Osteoblast (primary cell): Measurements from ENCODE around the gene CDHR3. TPM values are rescaled to one million over a fixed set of nuclear protein-coding genes. Genes with fewer than 3 reads are reported as not detected.

ENCODE experiments used
- DNase-seq: peaks from one replicate; pipeline ENCODE4 v3.0.0; 2011; ENCODE audit warnings: low spot score, mixed read lengths; ENCODE audit not compliant: insufficient read length; ENCODE audit errors: missing footprints
- H2AFZ ChIP-seq: 2 replicates; pipeline ENCODE4 v1.6.0; 2011; ENCODE audit warnings: mild to moderate bottlenecking, low read length
- H3K27ac ChIP-seq: 2 replicates; pipeline ENCODE4 v1.5.1; 2011; ENCODE audit warnings: mild to moderate bottlenecking, low read depth, low read length, moderate library complexity
- H3K27me3 ChIP-seq: 2 replicates; pipeline ENCODE4 v1.6.0; 2012; ENCODE audit warnings: mild to moderate bottlenecking, control low read depth, inconsistent platforms, low read length, moderate library complexity; ENCODE audit not compliant: insufficient read depth
- H3K36me3 ChIP-seq: 2 replicates; pipeline ENCODE4 v1.5.1; 2011; ENCODE audit warnings: mild to moderate bottlenecking, low read length, control low read depth, moderate library complexity; ENCODE audit not compliant: insufficient read depth
- H3K4me1 ChIP-seq: 2 replicates; pipeline ENCODE4 v1.5.1; 2011; ENCODE audit warnings: mild to moderate bottlenecking, low read length, control low read depth, moderate library complexity; ENCODE audit not compliant: insufficient read depth
- H3K4me2 ChIP-seq: 2 replicates; pipeline ENCODE4 v1.6.0; 2011; ENCODE audit warnings: mild to moderate bottlenecking, low read length; ENCODE audit not compliant: insufficient read depth
- H3K4me3 ChIP-seq: fragments of 200-600 bp; sonication (generic); 3 replicates; pipeline ENCODE4 v1.5.1; 2012; ENCODE audit warnings: mild to moderate bottlenecking, low read length, inconsistent platforms; ENCODE audit not compliant: insufficient read depth
- H3K79me2 ChIP-seq: 2 replicates; pipeline ENCODE4 v1.6.0; 2012; ENCODE audit warnings: mild to moderate bottlenecking, low read length, control low read depth, inconsistent platforms; ENCODE audit not compliant: insufficient read depth
- H3K9me3 ChIP-seq: 2 replicates; pipeline ENCODE4 v1.5.1; 2011; ENCODE audit warnings: low read depth, low read length, control low read depth
- H4K20me1 ChIP-seq: 2 replicates; pipeline ENCODE4 v1.6.0; 2012; ENCODE audit warnings: mild to moderate bottlenecking, low read length, control low read depth; ENCODE audit not compliant: insufficient read depth
- total RNA-seq: library from RNA; depleted of rRNA; stranded (reverse); fragments of >200 nt; gene quantifications from 2 replicates; pipeline ENCODE4 v1.2.3, GENCODE V29; 2012
- TF ChIP-seq, protein P1 (sequence below): IDR thresholded peaks from 2 replicates; pipeline ENCODE4 v1.5.1; 2011; ENCODE audit warnings: mild to moderate bottlenecking, low read depth, low read length, moderate library complexity; ENCODE audit errors: extremely low read depth

Gene CDHR3
- total RNA-seq, 1 donor, result 8.3 TPM

DNA sequence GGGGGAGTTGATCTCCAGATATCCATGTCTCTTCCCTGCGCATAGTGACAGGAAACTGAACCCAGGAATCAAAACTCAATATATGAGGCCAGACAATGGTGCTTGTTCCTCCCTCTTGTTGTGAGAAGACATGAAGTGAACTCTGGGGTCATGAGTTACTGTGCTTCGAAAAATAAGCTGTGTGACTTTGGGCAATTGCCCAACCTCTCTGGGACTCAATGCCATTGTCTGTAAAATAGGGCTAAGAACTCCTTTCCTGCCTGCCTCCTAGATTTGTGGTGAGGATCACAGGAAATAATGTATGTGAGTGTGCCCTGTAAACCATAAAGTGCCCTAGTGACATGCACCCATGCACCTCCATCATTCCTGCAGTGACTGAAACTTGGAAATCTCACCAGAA, 100.6 kb downstream of the CDHR3 start:
- Histone ChIP-seq H3K27ac (no peak overlapping the region), H3K79me2 (no peaks in the 10 kb centered on the region), H3K27me3 (no peaks in the 10 kb centered on the region), H3K36me3 (no peaks in the 10 kb centered on the region), H4K20me1 (no peaks in the 10 kb centered on the region), H2AFZ (no peak overlapping the region), H3K9me3 (no peaks in the 10 kb centered on the region), H3K4me2 (no peak overlapping the region), H3K4me1 (peaks cover 18% of the 10 kb centered on the region), H3K4me3 (no peak overlapping the region)
- TF ChIP-seq, protein P1, sequence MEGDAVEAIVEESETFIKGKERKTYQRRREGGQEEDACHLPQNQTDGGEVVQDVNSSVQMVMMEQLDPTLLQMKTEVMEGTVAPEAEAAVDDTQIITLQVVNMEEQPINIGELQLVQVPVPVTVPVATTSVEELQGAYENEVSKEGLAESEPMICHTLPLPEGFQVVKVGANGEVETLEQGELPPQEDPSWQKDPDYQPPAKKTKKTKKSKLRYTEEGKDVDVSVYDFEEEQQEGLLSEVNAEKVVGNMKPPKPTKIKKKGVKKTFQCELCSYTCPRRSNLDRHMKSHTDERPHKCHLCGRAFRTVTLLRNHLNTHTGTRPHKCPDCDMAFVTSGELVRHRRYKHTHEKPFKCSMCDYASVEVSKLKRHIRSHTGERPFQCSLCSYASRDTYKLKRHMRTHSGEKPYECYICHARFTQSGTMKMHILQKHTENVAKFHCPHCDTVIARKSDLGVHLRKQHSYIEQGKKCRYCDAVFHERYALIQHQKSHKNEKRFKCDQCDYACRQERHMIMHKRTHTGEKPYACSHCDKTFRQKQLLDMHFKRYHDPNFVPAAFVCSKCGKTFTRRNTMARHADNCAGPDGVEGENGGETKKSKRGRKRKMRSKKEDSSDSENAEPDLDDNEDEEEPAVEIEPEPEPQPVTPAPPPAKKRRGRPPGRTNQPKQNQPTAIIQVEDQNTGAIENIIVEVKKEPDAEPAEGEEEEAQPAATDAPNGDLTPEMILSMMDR, result no peak
- no peak for DNase-seq

DNA sequence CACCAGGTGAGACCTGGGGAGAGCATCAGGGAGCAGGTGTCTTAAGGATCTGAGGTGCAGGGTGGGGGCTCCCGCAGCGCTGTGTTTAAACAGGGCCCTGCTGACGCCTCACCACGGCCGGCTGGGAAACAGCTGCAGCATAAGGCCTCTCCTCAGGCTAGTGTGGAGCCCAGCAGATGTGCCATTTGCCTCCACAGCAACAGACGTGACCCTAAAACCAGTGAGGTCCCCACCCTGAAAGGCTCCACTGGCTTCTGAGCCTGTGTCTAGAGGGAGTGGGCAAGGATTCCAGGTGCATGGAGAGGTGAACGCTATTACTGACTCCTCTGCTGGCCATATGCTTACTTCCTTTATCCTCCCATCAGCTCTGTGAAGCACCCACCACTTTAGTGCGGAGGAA, 101.3 kb downstream of the CDHR3 start:
- DNase-seq, result no peak
- Histone ChIP-seq H3K27me3 (no peaks in the 10 kb centered on the region), H3K4me2 (no peak overlapping the region), H4K20me1 (no peaks in the 10 kb centered on the region), H2AFZ (peak overlapping the region; percentile 66), H3K9me3 (no peaks in the 10 kb centered on the region), H3K36me3 (no peaks in the 10 kb centered on the region), H3K4me3 (no peak overlapping the region), H3K27ac (peak overlapping the region; percentile 63), H3K4me1 (peaks cover 21% of the 10 kb centered on the region), H3K79me2 (no peaks in the 10 kb centered on the region)
- TF ChIP-seq, protein P1, result no peak

DNA sequence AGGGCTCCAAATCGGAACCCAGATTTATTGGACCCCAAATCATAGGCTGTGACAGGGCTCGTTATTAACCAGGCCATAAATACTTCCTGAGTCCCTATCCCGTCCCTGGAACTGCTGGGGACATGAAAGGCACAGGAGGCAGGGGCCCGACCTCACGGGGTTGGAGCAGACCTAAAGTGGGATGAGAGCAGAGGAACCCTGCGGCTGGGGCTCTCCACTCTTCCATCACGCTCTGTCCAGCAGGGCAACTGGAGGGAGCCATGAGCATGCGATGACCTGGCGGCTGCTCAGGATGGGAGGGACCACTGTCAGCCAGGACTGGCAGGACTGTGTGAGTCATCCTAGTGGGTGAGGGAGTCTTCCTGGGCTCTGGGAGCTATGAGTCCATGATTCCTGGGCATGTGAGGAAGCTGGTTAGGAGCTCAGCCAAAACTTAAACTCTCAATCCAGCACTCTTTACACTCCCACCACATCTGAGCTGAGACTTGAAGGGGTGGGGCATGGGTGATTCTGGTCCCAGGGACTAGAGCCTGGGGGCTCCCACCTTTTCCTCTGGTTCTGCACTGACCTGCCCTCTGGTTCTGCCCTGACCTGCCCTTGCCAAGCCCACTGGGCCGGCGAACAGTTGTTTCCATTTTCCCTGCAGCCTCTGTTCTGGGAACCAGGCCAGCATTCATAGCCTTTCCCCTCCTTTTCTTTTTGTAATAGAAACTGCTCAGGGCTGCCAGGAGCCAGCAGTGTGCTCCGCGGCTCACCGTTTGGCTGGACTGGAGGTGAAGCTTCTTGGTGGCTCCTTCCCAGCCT, 101.9 kb downstream of the CDHR3 start:
- Histone ChIP-seq H3K4me1 (peaks cover 21% of the 10 kb centered on the region), H2AFZ (peak overlapping the region; percentile 87), H3K79me2 (no peaks in the 10 kb centered on the region), H3K4me3 (peak overlapping the region; percentile 66), H3K27me3 (no peaks in the 10 kb centered on the region), H3K36me3 (no peaks in the 10 kb centered on the region), H3K4me2 (peak overlapping the region; percentile 90), H3K9me3 (no peaks in the 10 kb centered on the region), H3K27ac (peak overlapping the region; percentile 63), H4K20me1 (no peaks in the 10 kb centered on the region)
- DNase-seq, result peak; percentile 98
- TF ChIP-seq, protein P1, result no peak

DNA sequence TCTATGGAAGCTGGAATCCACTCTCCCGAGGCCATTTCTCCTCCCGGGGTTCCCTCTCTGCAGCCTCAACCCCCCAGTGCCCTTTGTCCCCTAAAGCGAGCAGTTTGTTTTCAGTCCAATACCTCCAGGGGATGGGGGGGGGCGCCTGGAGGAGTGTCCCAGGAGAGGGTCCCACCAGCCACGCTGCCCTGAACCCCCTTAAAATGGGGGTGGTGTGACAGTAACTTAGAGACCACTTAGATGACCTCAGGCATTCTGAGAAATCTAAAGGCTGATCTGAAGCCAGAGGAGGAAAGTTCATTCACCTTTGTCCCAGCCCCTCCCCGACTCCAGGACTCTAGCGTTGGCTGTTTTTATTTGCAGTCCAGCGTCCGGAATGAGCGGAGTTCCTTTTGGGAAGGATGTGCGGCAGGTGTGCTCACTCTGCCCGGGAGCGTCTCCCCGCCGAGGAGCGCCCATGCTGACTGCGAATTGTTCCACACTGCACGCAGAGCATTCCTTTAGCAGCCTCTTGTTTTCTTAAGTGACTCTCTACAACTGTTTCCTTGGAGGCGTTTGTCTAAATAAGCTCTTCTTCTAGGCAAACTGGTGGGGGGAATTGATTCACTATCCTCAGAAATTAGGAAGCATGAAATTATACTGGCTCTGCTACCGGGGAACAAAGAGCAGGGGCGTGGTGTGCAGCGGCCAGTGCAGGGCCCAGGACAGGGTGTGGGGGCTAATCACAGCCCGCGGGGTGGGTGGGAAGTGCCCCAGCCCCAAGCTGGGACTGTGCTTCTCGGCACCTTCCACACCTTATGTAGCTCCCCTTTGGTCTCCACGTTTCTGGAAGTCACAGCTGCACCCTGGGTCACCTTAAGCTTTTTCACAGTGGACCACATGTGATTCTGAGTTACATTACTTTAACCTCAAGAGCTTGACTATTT, 102.8 kb downstream of the CDHR3 start:
- no peaks in the 10 kb centered on the region for H4K20me1 ChIP-seq
- peaks cover 21% of the 10 kb centered on the region for H3K4me1 ChIP-seq
- H3K4me2 ChIP-seq, result peak overlapping the region; percentile 90
- no peaks in the 10 kb centered on the region for H3K79me2 ChIP-seq
- TF ChIP-seq, protein P1, result no peak
- peak overlapping the region; percentile 66 for H3K4me3 ChIP-seq
- no peaks in the 10 kb centered on the region for H3K9me3 ChIP-seq
- H2AFZ ChIP-seq, result peak overlapping the region; percentile 87
- no peaks in the 10 kb centered on the region for H3K36me3 ChIP-seq
- peak overlapping the region; percentile 63 for H3K27ac ChIP-seq
- no peak for DNase-seq
- H3K27me3 ChIP-seq, result no peaks in the 10 kb centered on the region
